ENCODE results near the gene HIGD1C. TPM values are rescaled to one million over a fixed set of nuclear protein-coding genes. Genes with fewer than 3 reads are reported as not detected.

HIGD1C gene
- total RNA-seq, 2 experiments from 2014 or later: not detected

DNA sequence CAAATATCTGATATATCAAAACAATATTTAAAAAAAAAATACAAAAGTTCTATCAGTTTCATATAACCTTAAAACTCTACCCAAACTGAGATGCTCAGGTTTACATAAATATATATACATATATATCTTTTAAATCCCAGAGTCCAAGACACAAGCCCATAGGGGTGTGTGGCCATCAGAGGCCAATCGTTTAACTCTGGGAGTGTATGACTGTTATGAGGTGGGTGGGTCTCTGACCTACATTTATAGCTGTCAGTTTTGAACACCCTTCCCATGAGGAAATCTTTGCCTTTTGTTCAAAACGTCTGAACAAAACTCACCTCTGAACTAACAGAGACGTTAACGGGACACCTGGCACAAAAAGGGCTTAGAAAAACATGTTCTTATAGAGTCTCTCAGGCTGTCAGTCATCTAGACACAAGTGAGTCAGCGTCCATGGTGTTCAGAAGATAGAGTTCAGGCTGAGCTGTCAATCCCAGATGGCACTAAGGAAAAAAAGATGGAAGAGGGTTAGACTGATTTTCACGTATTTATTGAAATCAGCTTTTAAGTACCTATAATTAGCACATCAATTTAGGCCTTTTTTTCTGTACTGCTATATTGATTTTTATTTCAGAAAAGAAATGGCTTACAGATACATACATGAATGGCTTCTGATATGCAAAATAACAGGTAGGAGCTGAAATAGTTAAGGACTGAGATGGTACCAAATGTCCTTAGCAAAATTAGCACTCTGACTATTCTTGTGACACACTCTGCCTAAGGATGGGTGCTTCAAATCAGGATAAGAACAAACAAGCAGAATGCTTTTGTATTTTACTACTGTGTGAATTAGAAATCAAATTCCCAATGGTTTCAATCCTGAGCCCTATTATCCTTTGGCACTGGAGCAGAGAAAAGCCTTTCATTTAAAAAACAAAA lies 29.2 kb downstream of the HIGD1C start:
- no peaks in the 10 kb centered on the region for H3K27me3 Mint-ChIP-seq
- DNase-seq: no peak
- no peak overlapping the region for H3K27ac Mint-ChIP-seq
- intact Hi-C loops (cut with micrococcal nuclease): no loop called here
- TF ChIP-seq, protein P1, sequence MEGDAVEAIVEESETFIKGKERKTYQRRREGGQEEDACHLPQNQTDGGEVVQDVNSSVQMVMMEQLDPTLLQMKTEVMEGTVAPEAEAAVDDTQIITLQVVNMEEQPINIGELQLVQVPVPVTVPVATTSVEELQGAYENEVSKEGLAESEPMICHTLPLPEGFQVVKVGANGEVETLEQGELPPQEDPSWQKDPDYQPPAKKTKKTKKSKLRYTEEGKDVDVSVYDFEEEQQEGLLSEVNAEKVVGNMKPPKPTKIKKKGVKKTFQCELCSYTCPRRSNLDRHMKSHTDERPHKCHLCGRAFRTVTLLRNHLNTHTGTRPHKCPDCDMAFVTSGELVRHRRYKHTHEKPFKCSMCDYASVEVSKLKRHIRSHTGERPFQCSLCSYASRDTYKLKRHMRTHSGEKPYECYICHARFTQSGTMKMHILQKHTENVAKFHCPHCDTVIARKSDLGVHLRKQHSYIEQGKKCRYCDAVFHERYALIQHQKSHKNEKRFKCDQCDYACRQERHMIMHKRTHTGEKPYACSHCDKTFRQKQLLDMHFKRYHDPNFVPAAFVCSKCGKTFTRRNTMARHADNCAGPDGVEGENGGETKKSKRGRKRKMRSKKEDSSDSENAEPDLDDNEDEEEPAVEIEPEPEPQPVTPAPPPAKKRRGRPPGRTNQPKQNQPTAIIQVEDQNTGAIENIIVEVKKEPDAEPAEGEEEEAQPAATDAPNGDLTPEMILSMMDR (IDR thresholded peaks at IDR 0.05): no peak
- peaks cover 27% of the 10 kb centered on the region for H3K36me3 Mint-ChIP-seq (ENCODE audit: low read depth)
- no peaks in the 10 kb centered on the region for H3K9me3 Mint-ChIP-seq
- no peak for ATAC-seq
- ChIA-PET POLR2A (interaction anchor here (0.6 kb wide), 1 partner anchor 12 kb away, joined by 4 read pairs; no protein-coding TSS in a partner anchor), CTCF (interaction anchor here (1.0 to 1.7 kb wide), 2 partner anchors 124 to 156 kb away, joined by 3 to 5 read pairs; no protein-coding TSS in a partner anchor)
- H3K4me1 Mint-ChIP-seq (ENCODE audit: low read depth): peaks cover 41% of the 10 kb centered on the region
- no peak overlapping the region for H3K4me3 Mint-ChIP-seq

DNA sequence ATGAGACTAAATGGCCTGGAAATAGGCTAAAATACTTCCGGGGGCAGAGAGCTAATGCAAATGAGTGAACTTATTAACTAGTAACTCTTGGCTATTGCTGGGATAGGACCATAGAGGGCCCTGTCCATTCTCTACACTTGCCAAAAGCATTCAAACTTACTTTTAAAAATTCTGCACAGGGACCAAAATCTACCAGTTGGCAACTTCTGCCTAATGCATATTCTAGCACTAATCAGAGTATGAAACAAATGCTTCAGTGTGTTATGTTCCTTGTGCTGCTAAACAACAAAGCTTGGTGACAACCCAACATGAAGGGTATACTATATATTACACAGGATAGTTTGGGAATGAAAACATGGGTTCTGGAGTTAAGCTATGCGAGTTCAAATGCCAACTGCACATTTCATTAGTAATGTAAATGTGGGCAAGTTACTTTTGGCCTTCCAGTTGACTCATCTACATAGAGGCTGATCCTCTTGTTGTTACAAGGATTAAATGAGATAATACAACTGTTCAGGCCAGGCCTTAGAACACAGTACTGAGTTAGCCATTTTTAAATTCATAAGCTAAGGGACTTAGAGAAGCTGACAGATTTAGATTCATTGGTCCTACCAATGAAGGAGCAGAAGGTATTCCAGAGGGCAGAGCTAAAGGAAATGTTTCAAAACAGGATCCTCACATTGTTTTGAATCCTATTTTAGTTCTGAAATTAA lies 32.4 kb downstream of the HIGD1C start:
- Mint-ChIP-seq H3K4me1 (ENCODE audit: low read depth) (peaks cover 43% of the 10 kb centered on the region), H3K9me3 (no peaks in the 10 kb centered on the region), H3K36me3 (ENCODE audit: low read depth) (peaks cover 33% of the 10 kb centered on the region), H3K27me3 (no peaks in the 10 kb centered on the region), H3K4me3 (no peak overlapping the region), H3K27ac (peak overlapping the region; percentile 59)
- CTCF ChIA-PET: interaction anchor here (0.6 to 5.2 kb wide), 10 partner anchors 11 to 590 kb away, joined by 3 to 43 read pairs (median 5); partner anchors contain the start of genes ATF1 and SLC11A2
- ATAC-seq (no peak), DNase-seq (no peak)
- TF ChIP-seq, protein P1 (IDR thresholded peaks at IDR 0.05): no peak
- intact Hi-C loops (cut with micrococcal nuclease): no loop called here
- POLR2A ChIA-PET: interaction anchor here (0.7 to 1.3 kb wide), 3 partner anchors 28 to 60 kb away, joined by 3 read pairs; partner anchors contain the start of gene SLC11A2

DNA sequence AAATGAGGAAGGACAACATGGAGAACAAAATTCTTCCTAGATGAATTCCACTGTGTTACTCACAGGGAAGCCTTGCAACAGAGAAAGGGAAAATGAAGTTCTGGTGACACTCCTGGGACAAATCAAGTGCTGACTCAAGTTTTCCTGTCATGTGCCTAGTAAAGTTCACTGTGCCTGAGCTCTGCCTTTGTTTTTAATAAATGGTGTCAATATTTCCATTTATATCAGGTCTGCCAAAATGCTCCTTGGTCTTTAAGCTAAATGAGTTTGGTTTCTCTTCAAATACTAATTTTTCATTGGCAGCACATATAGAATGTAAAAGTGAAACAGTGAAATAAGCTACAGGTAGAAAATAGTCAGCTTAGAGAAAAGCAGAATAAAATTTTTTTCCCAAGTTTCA lies 33.0 kb downstream of the HIGD1C start:
- TF ChIP-seq, protein P1 (IDR thresholded peaks at IDR 0.05): no peak
- DNase-seq (peak; percentile 10), ATAC-seq (peak; percentile 60)
- ChIA-PET POLR2A (interaction anchor here (0.7 to 2.6 kb wide), 5 partner anchors 41 to 159 kb away, joined by 3 to 12 read pairs (median 3); partner anchors contain the start of gene SLC11A2), CTCF (interaction anchor here (0.7 to 5.2 kb wide), 11 partner anchors 10 to 221 kb away, joined by 3 to 43 read pairs (median 5); partner anchors contain the start of genes ATF1 and SLC11A2)
- peaks cover 39% of the 10 kb centered on the region for H3K4me1 Mint-ChIP-seq (ENCODE audit: low read depth)
- H3K27me3 Mint-ChIP-seq: no peaks in the 10 kb centered on the region
- H3K27ac Mint-ChIP-seq: peak overlapping the region; percentile 59
- intact Hi-C loops (cut with micrococcal nuclease): no loop called here
- H3K4me3 Mint-ChIP-seq: no peak overlapping the region
- peaks cover 33% of the 10 kb centered on the region for H3K36me3 Mint-ChIP-seq (ENCODE audit: low read depth)
- no peaks in the 10 kb centered on the region for H3K9me3 Mint-ChIP-seq

DNA sequence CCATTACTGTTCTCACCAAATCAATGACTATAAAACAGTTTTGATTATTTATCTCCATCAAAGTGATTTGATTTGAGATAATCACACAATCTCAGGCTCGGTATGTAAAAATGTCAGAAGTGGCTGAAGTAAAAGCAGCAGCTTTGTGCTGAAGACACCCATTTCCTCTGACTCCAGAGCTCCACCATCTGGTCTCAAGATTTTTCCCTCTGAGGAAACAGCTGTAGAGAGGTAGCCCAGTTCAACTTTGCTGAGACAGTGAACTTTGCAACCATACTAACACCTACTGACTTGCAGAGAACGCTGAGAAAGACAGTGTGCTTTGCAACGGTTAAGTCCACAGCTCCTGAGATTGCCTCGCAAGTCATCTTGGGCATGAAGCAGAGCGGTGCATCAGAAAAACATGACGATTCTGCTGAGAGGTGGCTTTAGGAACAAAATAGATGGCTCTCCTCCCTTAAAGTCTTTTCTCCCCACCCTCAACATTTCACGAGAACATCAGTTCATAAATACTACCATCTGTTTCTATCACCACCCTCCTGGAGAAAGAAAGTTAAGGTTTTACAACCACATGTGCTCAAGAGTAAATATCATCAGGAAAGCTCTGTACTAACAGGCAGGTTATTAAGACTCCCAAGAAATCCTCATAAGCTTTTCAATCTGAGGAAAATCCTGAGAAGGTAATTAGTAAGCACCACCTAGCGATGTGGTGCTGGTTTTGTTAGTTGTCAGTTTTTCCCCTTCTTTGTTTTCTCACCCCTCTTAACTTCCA lies 34.8 kb downstream of the HIGD1C start:
- Mint-ChIP-seq H3K9me3 (no peaks in the 10 kb centered on the region), H3K4me1 (ENCODE audit: low read depth) (peaks cover 44% of the 10 kb centered on the region), H3K27ac (peak overlapping the region; percentile 73), H3K27me3 (no peaks in the 10 kb centered on the region), H3K4me3 (no peak overlapping the region), H3K36me3 (ENCODE audit: low read depth) (peaks cover 45% of the 10 kb centered on the region)
- TF ChIP-seq, protein P1 (IDR thresholded peaks at IDR 0.05): peak; percentile 25
- DNase-seq (peak; percentile 40), ATAC-seq (peak; percentile 62)
- POLR2A ChIA-PET: interaction anchor here (1.0 to 2.6 kb wide), 3 partner anchors 18 to 161 kb away, joined by 3 to 12 read pairs (median 3); partner anchors contain the start of gene SLC11A2
- CTCF ChIA-PET: interaction anchor here (0.7 to 5.2 kb wide), 10 partner anchors 8 to 353 kb away, joined by 3 to 43 read pairs (median 7); partner anchors contain the start of gene ATF1
- intact Hi-C loops (cut with micrococcal nuclease): no loop called here

Measured in activated CD8-positive, alpha-beta T cell treated with anti-CD3 and anti-CD28 coated beads for 36 hours (primary cell).